Lung (tissue), 12 donors: ENCODE results near the gene FADS3. TPM values are rescaled to one million over a fixed set of nuclear protein-coding genes. Genes with fewer than 3 reads are reported as not detected.

Experiments
- ATAC-seq: fragments of 200-7000 bp; cut with Tn5 transposase; one replicate; pipeline ENCODE4 v1.9.1; 2020; ENCODE audit warnings: moderate number of reproducible peaks; ENCODE audit not compliant: insufficient read depth, low FRiP score
- DNase-seq, 3 donors: peaks; one replicate each; pipeline ENCODE4 v3.0.0-alpha.2; 2013 to 2017
- H3K27ac ChIP-seq, 2 donors: one replicate each; pipeline ENCODE4 v1.5.1; 2013; ENCODE audit warnings: mild to moderate bottlenecking in 2 of 2, moderate library complexity in 2 of 2, control low read depth in 1 of 2, inconsistent platforms in 1 of 2, low read depth in 1 of 2, low read length in 1 of 2
- H3K27me3 ChIP-seq, 3 donors: one replicate each; pipeline ENCODE4 v1.5.1; 2013; ENCODE audit warnings: low read length in 2 of 3; ENCODE audit not compliant: control insufficient read depth in 3 of 3, insufficient read depth in 3 of 3
- H3K36me3 ChIP-seq, 4 donors: one replicate each; pipeline ENCODE4 v1.5.1; 2013; ENCODE audit warnings: low read length in 4 of 4, mild to moderate bottlenecking in 1 of 4, moderate library complexity in 1 of 4; ENCODE audit not compliant: control insufficient read depth in 4 of 4, insufficient read depth in 4 of 4
- H3K4me1 ChIP-seq, 5 donors: one replicate each; pipeline ENCODE4 v1.5.1; 2013; ENCODE audit warnings: low read length in 5 of 5, mild to moderate bottlenecking in 2 of 5, moderate library complexity in 1 of 5; ENCODE audit not compliant: control insufficient read depth in 5 of 5, insufficient read depth in 5 of 5
- H3K4me3 ChIP-seq: one replicate; pipeline ENCODE4 v1.5.1; 2013; ENCODE audit warnings: mild to moderate bottlenecking, control low read depth, moderate library complexity
- H3K9ac ChIP-seq, 2 donors: one replicate each; pipeline ENCODE4 v1.5.1; 2013; ENCODE audit warnings: low read length in 2 of 2, control low read depth in 1 of 2; ENCODE audit not compliant: insufficient read depth in 1 of 2
- H3K9me3 ChIP-seq, 4 donors: one replicate each; pipeline ENCODE4 v1.5.1; 2013; ENCODE audit warnings: low read length in 3 of 4, mild to moderate bottlenecking in 1 of 4, moderate library complexity in 1 of 4; ENCODE audit not compliant: control insufficient read depth in 4 of 4, insufficient read depth in 3 of 4
- WGBS, 2 donors: extraction: QIAGEN DNeasy Blood & Tissue Kit; methylation state at CpG; one replicate each; pipeline ENCODE4 v1.1.7; 2013; 5-methylcytosine and 5-hydroxymethylcytosine counted together
- polyA plus RNA-seq, 2 donors: library from polyadenylated mRNA; stranded (reverse); fragments of 200-250 nt; gene quantifications; one replicate each; pipeline ENCODE4 v1.2.1, GENCODE V29; 2013
- total RNA-seq, 2 donors: library from RNA; depleted of rRNA in 1 of 2; stranded (reverse); fragments of >200 nt in 1 of 2; gene quantifications; one replicate each; pipeline ENCODE4 v1.2.1, GENCODE V29; 2014 to 2021
- TF ChIP-seq, protein P1 (sequence below): IDR thresholded peaks from 2 replicates; pipeline ENCODE4 v1.5.1; 2012; ENCODE audit warnings: mild to moderate bottlenecking; ENCODE audit errors: control extremely low read depth, extremely low read depth
- donor health status: control.
- donor health status: control.
- donor health status: Bipolar disorder and iron deficiency.
- donor health status: healthy.
- donor health status: DM: yes; HTN: yes; CAD: no.

FADS3 gene
- total and polyA plus RNA-seq, 4 donors, result 12.3 to 64.8 (median 54.5) TPM

GRCh38 chr11:61861634-61862033, 29.7 kb downstream of the FADS3 start:
- DNase-seq (no peak), ATAC-seq (no peak)
- 74 to 80% methylated on average over 9 of the region's 9 CpGs for WGBS, 2 donors
- Histone ChIP-seq H3K9ac (no peak overlapping the region), H3K27me3 (no peaks in the 10 kb centered on the region), H3K36me3 (peaks cover 0 to 41% (median 7%) of the 10 kb centered on the region in 4 donors), H3K9me3 (no peaks in the 10 kb centered on the region), H3K27ac (peak overlapping the region in 1 of 2 donors; percentile 55), H3K4me1 (no peaks in the 10 kb centered on the region), H3K4me3 (no peak overlapping the region)
- TF ChIP-seq, protein P1, sequence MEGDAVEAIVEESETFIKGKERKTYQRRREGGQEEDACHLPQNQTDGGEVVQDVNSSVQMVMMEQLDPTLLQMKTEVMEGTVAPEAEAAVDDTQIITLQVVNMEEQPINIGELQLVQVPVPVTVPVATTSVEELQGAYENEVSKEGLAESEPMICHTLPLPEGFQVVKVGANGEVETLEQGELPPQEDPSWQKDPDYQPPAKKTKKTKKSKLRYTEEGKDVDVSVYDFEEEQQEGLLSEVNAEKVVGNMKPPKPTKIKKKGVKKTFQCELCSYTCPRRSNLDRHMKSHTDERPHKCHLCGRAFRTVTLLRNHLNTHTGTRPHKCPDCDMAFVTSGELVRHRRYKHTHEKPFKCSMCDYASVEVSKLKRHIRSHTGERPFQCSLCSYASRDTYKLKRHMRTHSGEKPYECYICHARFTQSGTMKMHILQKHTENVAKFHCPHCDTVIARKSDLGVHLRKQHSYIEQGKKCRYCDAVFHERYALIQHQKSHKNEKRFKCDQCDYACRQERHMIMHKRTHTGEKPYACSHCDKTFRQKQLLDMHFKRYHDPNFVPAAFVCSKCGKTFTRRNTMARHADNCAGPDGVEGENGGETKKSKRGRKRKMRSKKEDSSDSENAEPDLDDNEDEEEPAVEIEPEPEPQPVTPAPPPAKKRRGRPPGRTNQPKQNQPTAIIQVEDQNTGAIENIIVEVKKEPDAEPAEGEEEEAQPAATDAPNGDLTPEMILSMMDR, result no peak

DNA sequence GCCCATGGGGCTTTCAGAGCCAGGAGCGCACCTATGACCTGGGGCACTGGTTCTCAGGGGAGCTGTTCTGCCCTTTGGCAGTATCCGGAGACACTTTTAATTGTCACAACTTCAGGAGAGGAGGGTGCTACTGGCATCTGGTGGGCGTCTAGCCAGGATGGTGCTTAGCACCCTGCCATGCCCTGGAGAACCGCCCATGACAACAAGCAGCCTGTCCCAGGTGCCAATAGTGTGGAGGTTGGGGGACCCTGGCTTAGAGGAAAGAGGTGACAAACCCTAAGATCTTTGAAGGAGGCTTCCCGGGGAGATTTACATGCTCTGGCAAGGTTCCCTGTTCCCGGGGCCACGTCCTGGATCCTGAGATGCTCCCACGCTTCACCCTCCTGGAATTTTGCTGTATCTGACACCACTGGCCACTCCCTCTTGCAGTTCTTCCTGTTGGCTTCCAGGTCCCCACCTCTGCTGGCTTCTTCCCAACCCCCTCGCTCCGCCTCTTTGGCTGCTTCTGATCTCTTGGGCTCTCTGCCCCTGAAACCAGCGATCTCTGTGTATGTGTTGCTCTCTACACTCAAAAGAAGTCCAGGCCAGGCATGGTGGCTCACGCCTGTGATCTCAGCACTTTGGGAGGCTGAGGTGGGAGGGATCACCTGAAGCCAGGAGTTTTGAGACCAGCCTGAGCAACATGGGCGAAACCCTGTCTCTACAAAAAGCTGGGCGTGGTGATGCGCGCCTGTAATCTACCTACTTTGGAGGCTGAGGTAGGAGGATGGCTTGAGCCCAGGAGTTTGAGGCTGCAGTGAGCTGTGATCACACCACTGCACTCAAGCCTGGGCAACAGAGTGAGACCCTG, 31.1 kb downstream of the FADS3 start:
- TF ChIP-seq, protein P1, result no peak
- 87 to 88% methylated on average over 16 of the region's 16 CpGs for WGBS, 2 donors
- ATAC-seq (no peak), DNase-seq (no peak)
- no peak overlapping the region for H3K9ac ChIP-seq
- no peaks in the 10 kb centered on the region for H3K9me3 ChIP-seq
- peaks cover 0 to 40% (median 7%) of the 10 kb centered on the region in 4 donors for H3K36me3 ChIP-seq
- no peak overlapping the region for H3K4me3 ChIP-seq
- no peaks in the 10 kb centered on the region for H3K27me3 ChIP-seq
- no peaks in the 10 kb centered on the region for H3K4me1 ChIP-seq
- H3K27ac ChIP-seq, result peak overlapping the region in 1 of 2 donors; percentile 10

DNA sequence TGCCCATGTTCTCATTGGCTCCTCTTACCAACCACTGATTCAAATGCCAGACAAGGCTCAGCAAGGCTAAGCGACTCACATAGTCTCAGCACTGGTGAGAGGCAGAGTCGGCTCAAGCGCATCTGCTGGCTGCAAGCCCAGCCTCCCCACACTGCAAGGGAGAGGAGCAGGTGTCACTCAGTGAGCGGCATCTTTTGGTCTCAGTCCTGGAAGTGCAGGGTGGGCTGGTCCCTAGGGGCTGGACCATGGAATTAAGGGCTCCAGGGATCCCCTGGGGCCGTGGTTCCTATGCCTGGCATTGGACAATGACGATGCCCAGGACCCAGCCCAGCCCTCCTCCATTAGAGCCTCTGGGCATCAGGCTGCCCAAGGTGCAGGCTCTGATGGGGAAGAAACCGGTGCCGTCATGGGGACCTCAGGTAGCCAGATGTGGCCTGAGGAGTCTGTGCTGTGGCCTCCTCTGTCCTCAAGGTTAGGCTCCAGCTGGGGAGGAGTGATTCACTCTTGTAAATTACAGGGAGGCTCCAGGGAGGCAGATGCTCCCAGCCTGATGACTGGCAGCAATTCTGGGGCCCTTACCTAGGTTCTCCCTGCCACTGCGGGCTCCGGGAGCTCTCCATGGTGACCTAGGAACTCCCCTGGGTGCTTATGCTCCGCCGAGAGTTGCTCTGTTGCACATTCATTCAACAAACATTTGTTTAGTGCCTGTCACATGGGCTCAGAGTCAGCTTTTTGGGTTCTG, 35.2 kb downstream of the FADS3 start:
- Histone ChIP-seq H3K27me3 (no peaks in the 10 kb centered on the region), H3K27ac (no peak overlapping the region), H3K36me3 (peaks cover 0 to 40% (median 7%) of the 10 kb centered on the region in 4 donors), H3K9me3 (no peaks in the 10 kb centered on the region), H3K9ac (no peak overlapping the region), H3K4me1 (peaks cover 0 to 3% (median 0%) of the 10 kb centered on the region in 5 donors), H3K4me3 (no peak overlapping the region)
- TF ChIP-seq, protein P1, result no peak
- ATAC-seq (no peak), DNase-seq (no peak)
- WGBS, 2 donors, result 94 to 97% methylated on average over 12 of the region's 12 CpGs
